Stimulated activated CD4-positive, alpha-beta T cell treated with anti-CD3 and anti-CD28 coated beads, TNF-alpha, amount 100 ng/mL, for 4 hours (primary cell): ENCODE results near the gene ZNF384.

Experiments used
- DNase-seq, 3 experiments: peaks; one replicate each; pipeline ENCODE4 v3.0.0-alpha.2; 2020; ENCODE audit warnings: low read depth in 3 of 3

The ZNF384 gene

GRCh38 chr12:6653987-6654386 lies 35.2 kb downstream of the ZNF384 start:
- no peak for DNase-seq

- DNase-seq, result no peak
Measured at GRCh38 chr12:6653342-6653741, 35.8 kb downstream of the ZNF384 start.

- no peak for DNase-seq
Measured at GRCh38 chr12:6652391-6652790, 36.8 kb downstream of the ZNF384 start.

GRCh38 chr12:6650832-6651231 lies 38.3 kb downstream of the ZNF384 start:
- DNase-seq, result no peak

- no peak for DNase-seq
Measured at GRCh38 chr12:6647083-6647604, 42.0 kb downstream of the ZNF384 start, which contains the start of gene ACRBP. Gene ACRBP, minus strand, starts transcription at chr12:6647432. Its CDS starts 66 bp downstream, at chr12:6647366.

- DNase-seq, result no peak
Measured at GRCh38 chr12:6646276-6647082, 42.7 kb downstream of the ZNF384 start.

GRCh38 chr12:6644903-6645302 lies 44.3 kb downstream of the ZNF384 start:
- no peak for DNase-seq

GRCh38 chr12:6644257-6644596 lies 44.9 kb downstream of the ZNF384 start:
- no peak for DNase-seq

- no peak for DNase-seq
Measured at GRCh38 chr12:6643569-6644256, 45.5 kb downstream of the ZNF384 start.

- DNase-seq, result no peak
Measured at GRCh38 chr12:6641131-6641530, 48.0 kb downstream of the ZNF384 start.

- DNase-seq, result no peak
Measured at GRCh38 chr12:6640497-6640896, 48.7 kb downstream of the ZNF384 start.

GRCh38 chr12:6639151-6639801 lies 49.9 kb downstream of the ZNF384 start:
- DNase-seq, result no peak

- DNase-seq, result no peak
Measured at GRCh38 chr12:6638305-6638704, 50.9 kb downstream of the ZNF384 start.

GRCh38 chr12:6635856-6636531 lies 53.2 kb downstream of the ZNF384 start, which contains the start of gene LPAR5:
Gene LPAR5, minus strand, starts transcription at chr12:6635959. Its CDS starts 14,711 bp downstream, at chr12:6621248.
- DNase-seq, result no peak

GRCh38 chr12:6635375-6635855 lies 53.8 kb downstream of the ZNF384 start:
- peak in 2 of 3 experiments; percentile 26 to 35 for DNase-seq

GRCh38 chr12:6632026-6632983 lies 56.9 kb downstream of the ZNF384 start:
- DNase-seq, result peak in 1 of 3 experiments; percentile 36

GRCh38 chr12:6631549-6631961 lies 57.6 kb downstream of the ZNF384 start:
- DNase-seq, result no peak

GRCh38 chr12:6630736-6631135 lies 58.4 kb downstream of the ZNF384 start:
- DNase-seq, result no peak

- DNase-seq, result no peak
Measured at GRCh38 chr12:6627616-6628015, 61.6 kb downstream of the ZNF384 start.

- DNase-seq, result no peak
Measured at GRCh38 chr12:6626654-6627283, 62.4 kb downstream of the ZNF384 start.
